Stimulated activated naive CD8-positive, alpha-beta T cell treated with anti-CD3 and anti-CD28 coated beads, Interleukin-15, Interleukin-2, amounts not matched to agents 100 U/mL and 50 U/mL, for 24 hours (primary cell): ENCODE results near the gene CHRNA1.

Experiments
- ATAC-seq: fragments of 150-1000 bp; cut with Tn5 transposase; one replicate; pipeline ENCODE4 v1.10.0; 2021
- DNase-seq: peaks from one replicate; pipeline ENCODE4 v3.0.0; 2021

Gene CHRNA1

DNA sequence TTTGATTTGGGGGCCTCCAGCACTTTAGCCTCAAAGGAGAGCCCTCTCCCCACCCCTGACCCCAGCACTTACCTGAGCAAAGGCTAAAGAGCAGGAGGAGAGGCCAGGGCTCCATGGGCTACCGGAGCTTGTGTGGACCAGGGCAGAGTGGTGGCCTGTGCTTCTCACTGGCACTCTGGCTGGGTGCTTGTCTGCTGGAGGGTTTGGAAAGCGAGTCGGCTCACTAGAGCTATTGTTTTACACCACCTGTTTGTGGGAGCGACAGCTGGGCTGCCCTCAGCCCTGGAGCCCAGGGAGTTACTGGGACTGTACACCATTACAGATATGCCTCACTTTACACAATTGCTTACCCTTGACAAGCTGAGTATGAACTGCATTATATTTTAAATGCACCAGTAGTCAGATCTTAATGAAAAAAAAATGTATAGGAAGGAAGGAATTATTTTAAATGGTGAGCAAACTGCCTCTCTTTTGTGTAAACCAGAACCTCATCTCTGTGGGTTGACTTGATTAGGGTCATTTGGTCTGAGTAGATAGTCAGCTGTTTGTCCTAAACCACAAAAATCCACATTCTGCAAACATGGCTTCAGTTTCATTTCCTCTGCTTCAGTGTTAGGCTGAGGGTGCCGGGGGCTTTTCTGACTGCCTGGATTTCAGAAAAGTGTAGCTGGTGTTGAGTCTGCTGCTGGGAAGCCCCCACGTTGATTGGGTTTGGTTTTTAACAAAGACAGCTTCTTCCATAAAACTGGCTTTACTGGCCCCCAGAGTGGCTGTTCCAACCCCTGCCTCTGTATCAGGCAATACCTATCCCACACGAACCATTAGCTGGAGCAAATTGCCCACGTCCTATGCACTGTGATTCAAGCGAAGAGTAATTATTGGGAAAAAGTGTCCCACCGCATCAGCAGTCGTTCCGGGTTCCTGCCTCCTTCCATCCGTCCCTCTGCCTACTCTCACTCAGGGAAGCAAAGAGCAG, at the start of gene CHRNA1:
Gene CHRNA1, minus strand, starts transcription at position 193 of the 976 bp plus-strand sequence. Its CDS starts 78 bp downstream, at position 115.
- ATAC-seq (peak; percentile 12), DNase-seq (no peak)

DNA sequence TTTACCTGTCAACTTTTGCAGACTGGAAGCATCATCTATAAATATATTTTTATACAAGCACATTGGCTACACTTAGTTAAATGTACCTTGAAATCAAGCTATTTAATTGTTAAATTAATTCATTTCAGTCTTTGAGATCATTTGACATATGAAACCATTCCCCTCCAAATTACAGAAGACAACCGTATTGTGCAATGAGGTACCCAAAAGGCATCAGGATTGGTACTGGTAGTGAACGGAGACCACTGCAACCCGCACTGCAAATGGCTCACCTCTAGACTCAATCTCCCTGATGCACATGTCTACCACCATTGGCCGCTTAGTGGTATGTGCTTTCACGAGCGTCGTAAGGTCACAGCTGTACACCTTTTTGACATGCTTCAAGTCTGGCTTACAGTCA, 47.8 kb upstream of the CHRNA1 start:
- no peak for DNase-seq
- no peak for ATAC-seq

GRCh38 chr2:174807931-174808330, 43.7 kb upstream of the CHRNA1 start:
- ATAC-seq (no peak), DNase-seq (no peak)

GRCh38 chr2:174805803-174806202, 41.5 kb upstream of the CHRNA1 start:
- DNase-seq (no peak), ATAC-seq (no peak)

GRCh38 chr2:174802459-174802858, 38.2 kb upstream of the CHRNA1 start:
- DNase-seq (no peak), ATAC-seq (no peak)

GRCh38 chr2:174800436-174801205, 36.3 kb upstream of the CHRNA1 start:
- ATAC-seq, result no peak
- DNase-seq, result no peak

GRCh38 chr2:174798801-174799200, 34.5 kb upstream of the CHRNA1 start:
- ATAC-seq (no peak), DNase-seq (no peak)

- DNase-seq (no peak), ATAC-seq (no peak)
Measured at GRCh38 chr2:174797781-174798276, 33.6 kb upstream of the CHRNA1 start.

GRCh38 chr2:174796319-174796771, 32.1 kb upstream of the CHRNA1 start:
- no peak for DNase-seq
- ATAC-seq, result peak; percentile 65

DNA sequence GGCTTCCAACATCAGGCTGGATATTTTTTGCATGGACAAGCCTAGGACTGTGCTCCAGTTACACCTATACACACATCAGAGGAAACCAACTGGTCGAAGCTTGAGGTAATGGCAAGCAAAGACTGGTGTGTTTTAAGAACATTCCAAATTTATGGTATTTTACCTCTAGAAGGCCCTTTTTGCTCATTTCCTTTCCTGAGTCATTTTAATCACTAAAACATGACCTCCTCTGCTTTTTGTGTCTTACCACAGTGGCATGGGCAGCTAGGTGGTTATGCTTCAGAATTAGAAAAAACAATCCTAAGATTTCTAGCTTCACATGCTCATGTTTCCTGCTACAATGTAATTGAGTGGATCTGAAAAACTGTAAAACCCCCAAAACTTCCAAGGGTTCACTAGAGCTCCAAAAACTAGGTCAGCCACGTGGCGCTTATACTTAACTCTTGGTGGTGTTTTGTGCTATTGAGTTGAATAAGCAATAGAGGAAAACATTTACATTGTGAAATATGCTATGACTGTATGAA, 30.6 kb upstream of the CHRNA1 start:
- DNase-seq (no peak), ATAC-seq (peak; percentile 44)

DNA sequence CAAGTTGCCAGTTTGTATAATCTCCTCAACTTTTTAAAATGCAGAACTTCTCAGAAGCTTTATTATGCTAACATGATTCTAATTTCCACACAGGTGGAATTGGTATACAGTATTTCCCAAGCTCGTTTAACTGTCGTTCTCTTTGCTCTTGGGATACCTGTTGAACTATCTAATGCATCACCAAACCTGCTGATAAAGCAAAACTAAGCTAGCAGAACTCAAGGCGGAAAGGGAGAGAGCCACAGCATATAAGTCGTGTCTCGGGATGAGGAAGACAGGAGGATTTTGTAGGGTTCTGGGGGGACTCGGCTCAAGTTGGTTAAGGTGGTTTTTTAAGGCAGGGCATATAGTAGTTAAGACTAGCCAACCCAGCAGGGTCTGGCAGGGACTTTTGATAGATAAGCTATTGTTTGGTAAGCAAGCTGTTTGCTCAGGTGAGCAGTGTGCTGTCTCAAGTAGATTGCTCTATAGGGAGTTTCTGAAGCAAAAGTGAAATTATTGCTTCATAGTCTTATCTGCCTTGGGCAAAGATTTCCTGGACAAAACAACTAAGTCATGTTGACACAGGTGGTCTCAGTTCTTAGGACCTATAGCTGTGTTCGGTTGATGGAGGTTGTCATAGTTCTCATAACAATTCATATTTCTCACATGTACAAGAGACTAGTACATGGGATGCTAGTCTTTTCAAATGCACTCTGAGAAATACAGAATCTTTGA, 28.2 kb upstream of the CHRNA1 start:
- DNase-seq (no peak), ATAC-seq (no peak)

DNA sequence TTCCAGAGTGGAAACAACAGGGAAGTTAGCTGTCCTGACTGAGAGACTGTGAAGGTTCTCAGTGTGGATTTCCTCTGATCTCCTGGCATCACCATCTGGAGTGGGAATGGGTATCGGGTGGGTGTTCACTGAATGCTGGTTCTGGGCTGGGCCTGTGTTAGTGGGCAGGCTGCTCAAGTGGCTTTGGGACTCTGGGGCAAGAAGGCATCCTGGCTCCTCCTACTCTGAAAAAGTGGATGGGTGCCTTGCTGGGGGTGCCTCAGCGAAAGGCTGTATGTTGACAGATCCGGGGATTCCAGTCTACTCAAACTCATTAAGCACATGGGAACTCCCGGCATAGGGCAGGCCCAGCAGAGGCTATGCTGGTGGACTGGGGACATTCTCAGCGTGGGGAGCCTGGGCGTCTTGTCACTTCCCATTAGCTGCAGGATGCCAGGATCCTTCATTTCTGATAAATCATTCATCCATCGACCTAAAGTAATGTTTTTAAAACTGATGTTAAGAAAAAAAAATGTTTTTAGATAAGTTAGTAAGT, 27.5 kb upstream of the CHRNA1 start:
- DNase-seq (no peak), ATAC-seq (no peak)

GRCh38 chr2:174791020-174791419, 26.7 kb upstream of the CHRNA1 start:
- DNase-seq, result no peak

DNA sequence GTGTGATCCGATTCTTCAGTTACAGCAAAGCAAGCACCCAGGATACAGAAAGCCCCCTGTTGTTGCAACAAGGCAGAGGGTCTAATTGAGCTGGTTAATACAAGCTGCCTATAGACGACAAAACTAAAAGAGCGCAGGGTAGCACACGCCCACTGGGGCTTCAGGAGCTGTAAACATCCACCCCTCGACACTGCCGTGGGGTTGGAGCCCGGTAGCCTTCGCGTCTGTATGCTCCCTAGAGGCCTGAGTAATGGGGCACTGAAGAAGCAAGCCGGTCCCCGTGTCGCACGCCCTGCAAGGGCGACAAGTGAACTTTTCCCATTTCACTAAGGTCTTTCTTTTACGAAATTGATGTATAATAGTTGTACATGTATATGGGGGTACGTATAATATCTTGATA, 24.7 kb upstream of the CHRNA1 start:
- ATAC-seq, result no peak
- DNase-seq, result no peak

More at GRCh38 chr2:174791020-174791419, 26.7 kb upstream of the CHRNA1 start:
- ATAC-seq, result no peak

- ATAC-seq, result no peak
- no peak for DNase-seq
Measured at GRCh38 chr2:174788291-174788929, 24.1 kb upstream of the CHRNA1 start.

DNA sequence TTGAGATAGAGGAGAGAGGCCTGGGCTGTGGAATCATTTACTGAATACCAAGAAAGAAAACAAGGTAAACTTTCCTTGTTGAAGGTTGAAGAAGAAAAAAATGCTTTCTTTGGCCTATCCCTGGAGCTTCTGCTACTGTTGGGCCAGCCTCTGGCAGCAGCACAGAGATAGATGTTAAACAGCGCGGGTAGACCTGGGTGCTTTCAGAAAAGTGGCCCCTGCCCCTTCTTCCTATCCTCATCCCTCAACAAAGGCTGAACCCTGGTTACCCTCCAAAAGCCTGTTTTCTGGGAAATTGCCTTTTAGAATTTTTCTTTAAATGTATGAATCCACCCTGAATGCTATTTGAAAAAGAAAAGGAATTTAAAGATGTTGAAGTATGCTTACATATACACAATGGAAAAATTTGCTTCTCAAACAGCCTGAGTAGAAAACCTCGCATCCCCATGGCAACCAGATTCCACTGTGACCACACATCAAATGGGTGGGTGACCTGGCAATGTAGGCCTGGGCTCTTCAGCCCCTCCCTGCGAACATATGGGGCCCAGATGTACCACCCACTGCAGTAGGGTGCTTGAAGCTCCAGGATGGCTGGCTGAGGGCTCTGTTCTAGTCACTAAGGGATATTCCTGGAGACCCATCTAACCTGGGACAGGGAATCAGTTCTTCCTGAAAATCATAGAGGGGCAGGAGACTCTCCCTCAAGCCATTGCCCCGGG, 23.4 kb upstream of the CHRNA1 start:
- peak; percentile 74 for DNase-seq
- peak; percentile 92 for ATAC-seq

DNA sequence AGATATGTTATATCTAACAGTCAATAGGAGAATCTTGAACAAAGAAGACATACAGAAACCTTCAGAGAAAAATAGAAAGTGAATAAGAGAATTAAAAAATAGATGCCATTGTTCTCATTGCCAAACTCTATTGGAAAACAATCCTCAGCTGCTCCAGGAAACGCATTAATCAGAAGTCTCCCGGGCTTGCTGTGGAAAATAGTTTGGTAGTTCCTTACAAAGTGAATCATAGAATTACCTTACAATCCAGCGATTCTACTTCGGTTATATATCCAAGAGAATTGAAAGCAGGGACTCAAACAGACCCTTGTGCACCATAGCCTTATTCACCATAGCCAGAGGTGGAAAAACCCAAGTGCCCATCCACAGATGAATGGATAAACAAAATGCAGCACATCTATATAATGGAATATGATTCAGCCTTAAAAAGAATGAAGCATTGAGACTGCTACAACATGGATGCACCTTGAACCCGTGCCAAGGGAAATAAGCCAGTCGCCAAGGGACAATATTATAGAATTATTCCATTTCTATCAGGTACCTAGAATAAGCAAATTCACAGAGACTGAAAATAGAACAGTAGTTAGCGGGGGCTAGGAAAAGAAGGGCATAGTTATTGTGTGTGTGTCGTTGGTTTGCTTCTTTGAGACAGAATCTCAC, 21.9 kb upstream of the CHRNA1 start:
- ATAC-seq, result no peak
- no peak for DNase-seq

GRCh38 chr2:174785481-174785880, 21.2 kb upstream of the CHRNA1 start:
- no peak for ATAC-seq
- DNase-seq, result no peak

DNA sequence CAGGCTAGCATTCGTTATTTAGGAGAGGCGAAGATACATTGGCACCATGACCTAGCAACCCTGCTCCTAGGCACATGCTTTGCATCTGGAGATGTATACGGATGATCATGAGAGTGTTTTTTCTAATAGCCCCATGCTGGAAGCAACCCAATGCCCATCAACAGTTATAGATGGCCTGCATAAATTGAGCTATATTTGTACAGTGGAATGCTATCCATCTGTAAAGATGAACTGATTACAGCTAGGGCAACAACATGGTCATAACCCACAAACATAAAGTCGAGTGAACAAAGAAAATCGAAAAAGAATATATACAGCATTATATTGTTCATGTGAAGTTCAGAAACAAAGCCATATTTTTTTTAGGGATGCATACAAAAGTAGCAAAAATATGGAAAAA, 20.6 kb upstream of the CHRNA1 start:
- ATAC-seq (no peak), DNase-seq (no peak)

GRCh38 chr2:174784316-174784715, 20.0 kb upstream of the CHRNA1 start:
- no peak for ATAC-seq

More at GRCh38 chr2:174784316-174784715, 20.0 kb upstream of the CHRNA1 start:
- DNase-seq, result no peak
